Eye (tissue), 1 donor: ENCODE measurements around the gene YBX1.
"Not testable (repeated sequence)": the region's sequence is repeated elsewhere in the genome, so short reads cannot be mapped to it uniquely, and the experiment has no call there.

Source experiments
- DNase-seq: peaks from one replicate; pipeline ENCODE4 v3.0.0-alpha.2; 2015

Gene YBX1

DNA sequence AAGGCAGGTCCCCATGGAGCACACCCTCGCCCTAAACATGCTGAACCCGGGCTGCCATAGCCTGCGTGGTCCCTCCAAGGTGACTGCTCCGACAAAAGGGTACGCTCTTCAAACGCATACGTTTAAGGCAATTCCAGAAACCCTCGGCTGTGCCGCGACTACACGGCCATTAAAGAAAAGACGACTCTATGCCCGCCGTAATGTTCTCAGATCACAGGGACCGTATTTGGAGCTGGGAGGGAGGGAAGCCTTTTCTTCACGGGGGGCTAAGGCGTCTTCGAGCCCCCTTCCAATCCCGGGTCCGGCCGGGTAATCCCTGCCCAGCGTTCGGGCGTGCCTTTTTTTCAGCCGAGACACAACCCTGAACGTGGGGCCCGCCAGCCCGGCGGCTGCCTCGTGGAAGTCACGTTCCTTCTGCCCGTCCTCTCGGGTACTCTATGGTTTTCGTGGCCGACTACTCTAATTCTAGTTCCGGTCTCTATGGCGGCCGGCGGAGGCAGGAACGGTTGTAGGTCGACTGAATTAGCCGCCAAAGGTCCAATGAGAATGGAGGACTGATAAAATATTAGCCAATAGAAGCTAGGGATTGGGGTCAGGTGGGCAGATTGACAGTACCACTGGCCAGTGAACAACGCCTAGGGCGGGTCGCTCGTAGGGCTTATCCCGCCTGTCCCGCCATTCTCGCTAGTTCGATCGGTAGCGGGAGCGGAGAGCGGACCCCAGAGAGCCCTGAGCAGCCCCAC lies at the start of gene YBX1:
Gene YBX1, plus strand, starts transcription at position 678 of the 743 bp plus-strand sequence. CDS start 148 bp downstream, outside the sequence.
- peak; percentile 100 for DNase-seq

DNA sequence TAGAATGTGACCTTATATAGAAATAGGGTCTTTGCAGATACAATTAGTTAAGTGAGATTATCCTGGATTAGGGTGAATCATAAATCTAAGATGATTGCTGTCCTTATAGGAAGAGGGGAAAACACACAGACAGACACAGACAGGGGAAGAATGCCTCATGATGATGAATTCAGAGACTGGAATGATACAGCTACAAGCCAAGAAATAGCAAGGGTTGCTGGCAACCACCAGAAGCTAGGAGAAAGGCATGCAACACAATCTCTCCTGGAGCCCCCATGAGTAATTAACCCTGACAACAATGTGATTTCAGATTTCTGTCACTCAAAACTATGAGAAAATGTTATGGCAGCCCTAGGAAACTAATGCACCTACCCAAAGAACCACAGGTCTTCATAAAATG lies 43.1 kb upstream of the YBX1 start:
- DNase-seq: no peak

DNA sequence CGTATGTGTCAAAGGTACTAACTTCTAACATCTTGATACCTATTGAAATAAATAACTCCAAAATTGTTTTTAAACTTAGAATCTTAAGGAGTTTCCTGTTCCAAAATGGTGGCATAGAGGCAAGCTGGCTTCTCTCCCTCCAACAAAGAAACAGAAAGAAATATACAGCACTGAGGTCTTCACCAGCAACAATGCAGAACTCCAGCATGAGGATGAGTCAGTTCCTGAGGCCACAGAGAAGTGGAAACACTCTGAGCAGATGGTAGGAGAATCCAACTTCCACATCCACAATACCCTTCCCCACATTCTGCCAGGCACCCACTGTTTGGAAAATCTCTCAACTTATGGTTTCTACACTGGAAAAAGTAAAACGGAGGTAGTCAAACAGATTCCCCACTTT lies 36.2 kb upstream of the YBX1 start:
- DNase-seq: no peak

DNA sequence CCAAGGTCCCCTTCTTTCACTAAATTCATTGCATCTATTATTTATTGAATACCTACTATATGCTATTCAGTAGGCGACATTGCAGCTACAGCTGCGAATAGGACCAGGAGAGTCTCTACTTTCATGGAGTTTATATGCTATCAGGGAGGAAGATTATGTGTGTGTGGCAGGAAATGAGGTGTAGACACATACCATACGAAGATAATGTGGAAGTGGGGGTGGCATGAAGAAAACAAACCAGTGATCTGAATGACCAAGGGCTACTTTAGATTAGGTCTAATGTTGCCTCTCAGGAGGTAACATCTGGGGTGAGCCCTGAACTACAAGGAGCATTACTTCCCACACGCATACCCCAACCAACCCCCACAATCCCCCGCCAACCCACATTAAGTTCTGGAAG lies 25.0 kb upstream of the YBX1 start:
- no peak for DNase-seq

DNA sequence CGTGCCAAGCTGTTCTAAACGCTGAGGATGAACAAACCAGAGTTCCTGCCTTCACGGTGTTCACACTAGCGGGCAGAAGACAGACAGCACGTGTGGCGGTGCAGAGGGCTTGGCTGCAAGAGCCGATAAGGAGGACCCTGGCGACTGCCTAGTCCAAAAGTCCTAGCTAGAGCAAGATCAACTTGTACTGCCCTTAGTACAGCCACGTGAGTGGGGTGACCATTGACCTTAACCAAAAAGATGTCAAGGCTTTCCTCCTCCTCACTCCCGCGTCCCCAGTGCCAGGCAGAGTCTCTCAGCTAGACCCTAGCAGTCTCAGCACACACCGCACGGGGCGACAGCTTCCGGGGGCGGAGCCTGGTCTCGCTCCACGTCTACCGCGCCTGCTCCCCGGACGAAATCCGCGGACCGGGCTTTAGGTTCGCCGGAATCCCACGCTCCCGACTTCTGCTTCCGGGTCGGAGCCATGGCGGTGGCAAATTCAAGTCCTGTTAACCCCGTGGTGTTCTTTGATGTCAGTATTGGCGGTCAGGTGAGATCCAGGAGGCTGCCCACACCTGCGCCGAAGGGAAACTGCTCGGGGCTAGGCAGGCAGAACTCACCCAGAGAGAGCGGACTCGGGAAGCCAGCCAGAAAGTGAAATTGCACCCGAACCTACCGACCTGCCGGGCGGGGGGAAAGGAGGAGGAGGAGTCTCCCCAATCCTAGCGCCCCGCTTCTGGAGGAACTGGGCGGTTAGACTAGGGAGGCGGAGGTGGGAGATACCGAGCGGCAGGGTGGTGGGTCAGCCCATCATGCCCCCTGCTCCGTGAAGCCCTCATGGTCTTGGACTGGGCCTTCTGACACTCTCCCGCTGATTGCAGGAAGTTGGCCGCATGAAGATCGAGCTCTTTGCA lies 24.0 kb upstream of the YBX1 start, which contains the start of gene PPIH:
Gene PPIH, plus strand, starts transcription at position 443 of the 896 bp plus-strand sequence. Its CDS starts 24 bp downstream, at position 467.
- DNase-seq: peak; percentile 97

DNA sequence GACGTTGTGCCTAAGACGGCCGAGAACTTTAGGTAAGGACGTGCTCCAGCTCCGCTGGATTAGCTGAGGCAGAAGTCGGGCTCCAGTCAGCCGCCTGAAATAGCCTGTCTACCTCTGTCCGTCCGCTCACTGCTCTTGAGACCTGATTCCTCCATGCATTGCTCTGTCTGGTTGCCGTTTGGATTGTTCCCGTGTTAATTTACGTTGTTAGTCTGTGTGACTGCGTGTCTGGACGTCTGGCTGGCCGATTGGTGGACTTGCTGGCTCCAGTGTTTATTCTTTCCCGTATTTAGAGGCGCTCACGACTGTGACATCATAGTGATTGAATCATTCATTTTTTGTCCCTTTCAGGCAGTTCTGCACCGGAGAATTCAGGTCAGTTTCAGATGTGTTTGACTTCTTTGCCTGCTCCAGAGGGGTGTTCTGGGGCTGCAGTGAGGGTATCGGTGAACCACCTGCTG lies 23.3 kb upstream of the YBX1 start:
- DNase-seq: no peak

DNA sequence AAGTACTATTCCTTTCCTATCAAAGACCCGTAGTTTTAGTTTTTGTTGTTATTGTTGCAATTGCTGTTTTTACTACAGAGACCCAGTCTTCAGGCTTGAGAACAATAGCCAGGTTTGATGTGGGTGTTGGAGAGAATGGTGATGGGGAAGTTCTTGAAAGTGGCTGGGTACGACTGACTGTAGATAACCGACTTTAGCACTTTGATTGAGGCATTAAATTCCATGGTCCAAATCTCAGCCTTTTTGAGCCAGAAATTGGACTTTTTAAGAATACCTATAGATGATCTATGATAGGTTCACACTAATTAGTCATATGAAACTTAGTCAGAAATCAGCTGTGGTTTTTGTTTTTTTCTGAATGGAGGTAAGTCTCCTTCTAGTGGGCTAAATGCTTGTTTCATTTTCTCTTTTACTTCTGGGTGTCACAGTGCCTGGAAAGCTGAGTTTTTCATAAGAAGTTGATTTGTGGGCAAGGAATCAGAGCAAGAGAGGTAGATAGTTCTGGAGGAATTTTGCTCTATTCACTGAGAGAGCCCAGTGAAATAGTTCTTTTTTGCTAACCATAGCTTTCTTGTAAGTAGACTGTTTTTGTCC lies 21.2 kb upstream of the YBX1 start:
- DNase-seq: no peak

DNA sequence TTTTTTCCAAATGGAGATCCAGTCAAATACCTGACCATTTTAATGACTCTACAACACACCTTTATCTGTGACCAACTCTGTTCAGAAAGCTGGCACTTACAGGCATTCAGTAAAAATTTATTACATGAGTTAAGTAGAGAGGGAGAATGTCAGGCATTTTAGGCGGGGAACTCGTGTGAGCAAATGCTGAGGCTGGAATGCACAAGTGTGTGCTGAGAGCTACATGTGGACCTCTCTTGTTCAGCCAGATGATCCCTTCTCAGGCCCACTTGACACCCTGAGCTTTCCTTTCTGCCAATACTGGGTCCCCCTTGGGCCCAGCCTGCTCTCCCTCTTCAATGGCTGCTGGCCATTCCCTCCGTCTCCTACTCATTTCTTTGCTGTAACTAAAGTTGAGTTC lies 12.3 kb upstream of the YBX1 start:
- no peak for DNase-seq

DNA sequence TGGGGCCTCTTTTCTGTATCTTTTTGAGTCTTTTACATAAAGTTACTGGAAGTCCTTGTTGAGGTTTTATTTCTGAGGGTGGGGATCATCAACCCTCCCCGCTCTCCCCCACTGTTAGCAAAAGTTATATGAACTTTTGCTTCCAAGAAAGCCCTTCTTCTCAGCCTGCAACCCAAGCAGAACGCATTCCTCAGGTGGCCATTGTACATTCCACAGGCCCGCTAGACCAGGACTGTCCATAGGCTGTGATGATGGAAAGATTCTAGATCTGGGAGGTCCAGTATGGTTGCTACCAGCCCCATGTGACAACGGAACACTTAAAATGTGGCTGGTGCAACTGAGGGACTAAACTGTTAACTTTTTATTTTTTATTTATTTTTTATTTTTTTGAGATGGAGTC lies 11.8 kb upstream of the YBX1 start:
- no peak for DNase-seq

DNA sequence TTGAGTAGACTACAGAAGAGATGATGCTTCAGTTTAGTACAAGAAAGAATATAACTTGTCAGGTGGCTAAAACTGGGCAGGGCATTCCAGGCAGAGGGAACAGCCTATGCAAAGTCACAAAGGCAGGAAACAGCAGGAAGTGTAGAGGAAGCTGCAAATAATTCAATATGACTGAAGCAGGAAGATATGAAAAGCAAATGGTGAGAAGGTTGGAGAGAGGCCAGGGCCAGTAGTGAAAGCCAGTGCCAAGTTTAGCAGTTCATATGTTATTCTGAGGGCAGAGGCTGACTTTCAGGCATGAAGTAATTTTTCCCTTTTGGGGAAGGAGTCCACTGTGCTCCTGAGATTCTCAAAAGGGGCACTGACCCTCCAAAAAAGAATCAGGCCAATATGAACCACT lies 8.0 kb upstream of the YBX1 start:
- no peak for DNase-seq

DNA sequence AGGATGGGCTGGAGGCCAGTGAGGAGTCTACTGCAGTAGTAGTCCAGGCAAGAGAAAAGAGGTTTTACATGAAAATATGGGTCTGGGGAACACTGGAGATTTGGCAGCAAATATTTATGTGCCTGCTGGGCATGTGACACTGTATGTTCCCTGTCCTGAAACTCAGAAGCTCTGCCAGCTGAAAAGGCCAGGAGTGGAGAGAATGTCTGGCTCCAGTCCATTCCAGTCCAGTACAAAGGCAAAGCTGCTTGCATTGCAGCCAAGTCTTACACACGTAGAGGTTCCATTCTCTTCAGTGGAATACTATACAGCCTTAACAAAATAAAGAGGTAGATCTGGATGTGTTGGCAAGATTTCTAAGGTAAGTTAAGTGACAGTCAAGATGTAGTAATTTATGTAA lies 7.5 kb upstream of the YBX1 start:
- DNase-seq: no peak

DNA sequence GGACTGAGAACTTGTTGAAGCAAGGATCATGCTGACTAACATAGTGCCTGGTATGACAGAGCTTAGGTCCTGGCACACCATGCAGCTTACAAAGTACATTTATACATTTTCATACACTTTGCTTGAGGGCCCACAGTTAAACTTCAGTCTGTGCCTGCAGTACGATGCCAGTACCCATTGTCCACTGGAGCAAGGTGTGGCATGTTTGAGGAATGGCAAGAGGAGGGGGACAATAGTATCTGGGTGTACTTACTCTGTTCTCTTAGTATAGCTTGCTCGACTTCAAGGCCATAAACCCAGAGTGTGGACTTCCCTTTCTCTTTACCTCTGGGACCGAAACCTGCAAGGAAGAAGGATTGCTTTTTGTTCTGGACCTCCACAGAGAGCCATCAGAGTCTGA lies 6.8 kb upstream of the YBX1 start:
- DNase-seq: no peak

DNA sequence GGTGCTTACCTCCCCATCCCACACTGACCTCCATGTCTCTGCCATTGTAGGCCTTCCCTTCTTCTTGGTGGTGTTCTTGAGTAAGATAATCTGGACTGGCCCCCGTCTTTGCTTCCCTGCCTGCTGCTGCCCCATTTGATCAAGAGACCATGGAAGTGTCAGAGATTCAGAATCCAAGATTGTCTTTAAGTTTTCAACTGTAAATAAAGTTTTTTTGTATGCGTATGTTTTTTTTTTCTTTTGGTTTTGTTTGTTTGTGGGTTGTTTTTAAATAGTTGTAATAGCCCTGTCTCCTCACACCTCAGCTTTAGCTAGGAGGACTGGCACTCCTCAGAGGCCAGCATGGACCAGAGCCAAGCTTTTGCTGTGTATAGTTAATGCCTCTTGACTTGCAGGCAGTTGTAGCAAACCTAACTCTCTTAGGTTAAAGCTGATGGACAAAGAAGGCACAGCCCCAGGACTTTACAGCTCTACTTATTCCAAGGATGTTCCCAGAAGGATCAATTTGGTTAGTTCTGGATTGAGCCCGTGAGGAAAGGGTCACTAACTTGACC lies 5.6 kb upstream of the YBX1 start:
- no peak for DNase-seq

DNA sequence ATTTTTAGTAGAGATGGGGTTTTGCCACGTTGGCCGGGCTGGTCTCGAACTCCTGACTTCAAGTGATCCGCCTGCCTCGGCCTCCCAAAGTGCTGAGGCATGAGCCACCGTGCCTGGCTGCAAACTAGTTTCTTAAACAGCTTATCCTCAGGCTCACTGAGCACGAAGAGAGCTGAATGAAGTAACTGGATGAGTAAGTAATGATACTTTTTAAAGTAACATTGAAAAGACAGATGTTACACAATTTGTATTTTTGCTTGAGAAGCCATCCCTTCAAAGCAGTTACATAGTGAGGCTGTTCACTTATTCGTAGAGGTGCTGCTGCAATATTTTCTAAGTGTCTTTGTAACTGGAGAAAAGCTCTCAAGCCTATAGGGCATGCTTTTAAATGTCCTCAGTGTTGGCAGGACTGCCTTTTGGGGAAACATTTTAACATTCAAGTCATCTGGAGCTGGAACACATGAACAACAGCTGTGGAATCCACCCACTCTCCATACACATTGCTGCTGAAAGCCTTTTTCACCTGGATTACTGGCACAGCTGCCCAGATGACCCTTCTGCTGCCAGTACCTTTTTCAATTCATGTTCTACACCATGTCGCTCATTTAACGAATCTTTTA lies 2.7 kb upstream of the YBX1 start:
- no peak for DNase-seq

DNA sequence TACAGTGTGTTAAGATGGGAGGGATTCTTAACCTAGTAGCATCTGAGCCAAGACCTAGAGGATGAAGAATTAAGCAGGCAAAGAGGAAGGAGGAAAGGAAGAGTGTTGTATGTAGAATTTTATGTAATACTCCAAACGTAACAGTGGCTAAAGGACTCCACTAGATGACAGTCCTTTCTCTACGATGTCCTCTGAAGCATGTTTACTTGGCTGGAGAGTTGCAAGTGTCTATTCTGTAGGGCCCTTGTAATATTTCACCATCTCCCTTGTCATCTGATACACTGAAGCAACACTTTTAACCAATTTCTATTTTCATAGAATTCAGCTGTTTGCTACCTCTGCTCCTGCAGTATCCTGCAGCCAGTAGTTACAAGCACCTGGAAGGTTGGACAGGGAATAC lies 2.2 kb upstream of the YBX1 start:
- no peak for DNase-seq

DNA sequence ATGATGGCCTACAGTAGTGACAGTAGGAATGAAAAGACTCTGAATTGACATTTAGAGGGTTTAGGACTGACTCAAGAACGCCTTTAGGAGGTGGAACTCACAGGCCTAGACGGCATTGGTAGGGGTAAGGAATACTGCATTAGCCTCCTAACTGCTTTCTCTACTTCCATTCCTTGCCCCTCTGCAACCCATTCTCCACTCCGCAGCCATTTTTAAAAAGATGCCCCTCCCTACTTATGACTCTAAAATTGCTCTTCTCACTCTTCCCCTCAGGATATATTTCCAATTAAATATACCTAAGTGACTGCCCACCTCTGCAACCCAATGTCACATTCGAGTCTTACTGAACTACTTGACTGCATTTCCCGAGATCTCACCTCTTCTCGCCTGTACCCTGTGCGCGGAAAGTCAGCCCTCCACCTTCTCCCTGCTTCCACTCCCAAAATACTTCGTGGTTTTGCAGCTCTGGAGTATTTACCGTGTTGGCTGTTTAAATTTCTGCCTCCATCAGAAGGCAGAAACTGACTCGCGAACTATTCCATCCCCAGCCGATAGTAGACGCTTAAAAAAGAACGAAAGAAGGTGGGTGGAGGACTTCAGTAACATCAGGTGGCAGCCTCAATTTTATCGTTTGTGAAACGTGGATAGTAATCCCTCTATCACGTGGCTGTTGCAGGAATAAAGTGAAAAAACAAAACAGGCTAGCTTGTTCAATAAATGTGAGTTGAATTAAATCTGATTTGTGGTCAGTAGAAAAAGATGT lies 1.1 kb upstream of the YBX1 start:
- no peak for DNase-seq

DNA sequence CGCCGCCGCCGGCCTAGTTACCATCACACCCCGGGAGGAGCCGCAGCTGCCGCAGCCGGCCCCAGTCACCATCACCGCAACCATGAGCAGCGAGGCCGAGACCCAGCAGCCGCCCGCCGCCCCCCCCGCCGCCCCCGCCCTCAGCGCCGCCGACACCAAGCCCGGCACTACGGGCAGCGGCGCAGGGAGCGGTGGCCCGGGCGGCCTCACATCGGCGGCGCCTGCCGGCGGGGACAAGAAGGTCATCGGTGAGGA lies 193 bp downstream of the YBX1 start:
- not testable (repeated sequence) for DNase-seq

DNA sequence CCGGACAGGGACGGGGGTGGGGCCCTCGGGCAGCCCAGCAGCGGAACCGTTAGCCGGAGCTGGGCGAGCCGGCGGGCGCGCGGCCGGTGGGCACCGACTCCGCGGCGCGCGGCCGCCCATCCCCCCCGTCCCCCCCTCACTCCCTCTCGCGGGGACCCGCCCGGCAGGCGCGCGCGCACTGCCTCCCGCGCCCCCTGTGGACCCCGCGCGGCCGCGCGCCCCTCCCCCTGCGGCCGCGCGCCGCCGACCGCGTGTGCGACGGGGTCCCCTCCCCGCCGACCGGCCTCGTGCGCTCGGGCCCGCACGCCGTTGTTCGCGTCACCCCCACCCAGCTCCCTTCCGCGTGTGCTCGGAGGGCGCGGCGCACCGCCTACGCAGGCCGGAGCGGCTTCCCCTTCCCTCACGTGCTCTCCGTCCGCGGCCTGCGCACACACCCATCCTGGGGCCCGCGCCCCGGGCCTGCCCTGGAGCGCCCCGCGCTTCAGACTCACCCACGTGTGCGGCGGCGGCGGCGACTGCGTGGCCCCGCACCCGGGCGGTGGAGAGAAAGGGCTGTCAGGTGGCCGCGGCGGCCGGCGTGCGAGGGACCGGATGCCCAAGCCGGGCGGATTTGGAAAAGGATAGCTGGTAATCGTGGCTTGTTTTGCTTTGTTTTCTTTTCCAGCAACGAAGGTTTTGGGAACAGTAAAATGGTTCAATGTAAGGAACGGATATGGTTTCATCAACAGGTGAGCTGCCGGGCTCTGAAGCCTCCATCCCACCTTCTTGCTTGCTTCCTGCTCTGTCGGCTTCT lies 717 bp downstream of the YBX1 start:
- DNase-seq: peak; percentile 83

DNA sequence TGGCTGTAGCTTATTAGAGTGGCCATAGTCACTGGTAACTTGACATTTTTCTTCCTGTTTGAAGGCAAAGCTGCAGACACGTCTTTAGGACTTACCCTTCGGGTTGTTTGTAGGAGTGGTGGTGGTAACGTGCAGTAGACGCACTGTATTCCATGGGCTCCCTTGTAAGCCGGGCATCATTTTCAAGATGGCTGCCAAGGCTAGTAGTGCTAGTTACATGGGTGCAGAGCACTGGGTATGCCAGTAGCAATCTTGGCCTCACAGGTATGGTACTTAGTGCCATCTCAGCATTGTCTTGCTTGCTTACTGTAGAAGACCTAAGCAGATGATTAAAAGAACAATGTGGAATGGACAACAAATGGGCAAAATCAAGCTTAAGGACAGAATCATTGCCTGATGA lies 1.9 kb downstream of the YBX1 start:
- DNase-seq: no peak

DNA sequence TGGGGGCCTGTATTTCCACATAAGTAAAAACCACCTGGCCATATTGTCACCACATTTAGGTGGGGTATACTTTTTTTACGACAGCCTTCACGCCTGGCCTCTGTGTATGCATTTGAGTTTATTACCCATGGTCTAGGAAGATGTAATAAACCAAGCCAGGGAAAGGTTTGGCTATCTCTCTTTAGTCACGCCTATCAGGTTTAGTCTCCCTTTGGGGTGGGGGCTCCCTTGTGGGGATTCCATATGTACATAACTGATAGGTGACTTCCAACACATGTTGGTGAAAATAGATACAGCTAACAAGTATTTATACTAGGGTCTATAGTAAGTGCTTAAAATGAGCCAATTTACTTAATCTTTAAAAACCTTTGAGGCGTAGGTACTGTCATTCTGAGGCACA lies 4.2 kb downstream of the YBX1 start:
- DNase-seq: no peak

DNA sequence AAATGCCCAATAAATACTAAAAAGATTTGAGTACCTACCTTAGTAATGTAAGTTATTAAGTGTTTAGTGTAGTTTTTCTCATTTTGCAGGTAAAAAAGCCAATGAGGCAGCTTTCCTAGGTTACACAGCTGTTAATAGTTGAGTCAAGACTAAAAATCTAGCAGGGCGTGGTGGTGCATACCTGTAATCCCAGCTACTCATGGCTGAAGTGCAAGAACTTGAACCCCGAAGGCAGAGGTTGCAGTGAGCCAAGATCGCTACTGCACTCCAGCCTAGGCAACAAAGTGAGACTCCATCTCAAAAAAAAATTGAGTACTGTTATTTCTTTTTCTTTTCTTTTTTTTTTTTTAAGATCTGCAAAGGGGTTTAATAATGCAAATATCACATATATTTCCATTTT lies 7.7 kb downstream of the YBX1 start:
- no peak for DNase-seq
